GM19372 (cell line): Measurements from ENCODE around the gene USP15.

Experiments used
- ATAC-seq: cut with Tn5 transposase; IDR thresholded peaks from one replicate; pipeline ENCODE4 v1.9.1; 2021; ENCODE audit warnings: mild to moderate bottlenecking, low read depth, moderate library complexity; ENCODE audit not compliant: unreplicated experiment

The USP15 gene

GRCh38 chr12:62279058-62279457, 18.9 kb downstream of the USP15 start:
- ATAC-seq: no peak

GRCh38 chr12:62279961-62280360, 19.8 kb downstream of the USP15 start:
- ATAC-seq: no peak

GRCh38 chr12:62282057-62282774, 22.0 kb downstream of the USP15 start:
- no peak for ATAC-seq

- no peak for ATAC-seq
These were observed 24.5 kb downstream of the USP15 start for GRCh38 chr12:62284749-62285148.

GRCh38 chr12:62285284-62285683, 25.1 kb downstream of the USP15 start:
- ATAC-seq: no peak

GRCh38 chr12:62288328-62288727, 28.1 kb downstream of the USP15 start:
- ATAC-seq: no peak

- no peak for ATAC-seq
These were observed 30.6 kb downstream of the USP15 start for GRCh38 chr12:62290846-62291245.

GRCh38 chr12:62291864-62292760, 31.9 kb downstream of the USP15 start:
- no peak for ATAC-seq

GRCh38 chr12:62292761-62293344, 32.6 kb downstream of the USP15 start:
- ATAC-seq: no peak

GRCh38 chr12:62294378-62294777, 34.2 kb downstream of the USP15 start:
- ATAC-seq: no peak

GRCh38 chr12:62296001-62296400, 35.8 kb downstream of the USP15 start:
- ATAC-seq: no peak

- no peak for ATAC-seq
These were observed 37.1 kb downstream of the USP15 start for GRCh38 chr12:62297321-62297720.

- ATAC-seq: no peak
These were observed 39.4 kb downstream of the USP15 start for GRCh38 chr12:62299617-62300016.

- ATAC-seq: peak; percentile 50
These were observed 41.0 kb downstream of the USP15 start for GRCh38 chr12:62301080-62301798.

- no peak for ATAC-seq
These were observed 41.6 kb downstream of the USP15 start for GRCh38 chr12:62301799-62302133.

- ATAC-seq: no peak
These were observed 44.4 kb downstream of the USP15 start for GRCh38 chr12:62304560-62304959.

- no peak for ATAC-seq
These were observed 45.6 kb downstream of the USP15 start for GRCh38 chr12:62305778-62306177.

GRCh38 chr12:62306569-62307530, 46.6 kb downstream of the USP15 start:
- ATAC-seq: no peak

- ATAC-seq: no peak
These were observed 48.0 kb downstream of the USP15 start for GRCh38 chr12:62308201-62308600.
